K562 (cell line): ENCODE measurements around the gene LPAR6. TPM values are rescaled to one million over a fixed set of nuclear protein-coding genes. Genes with fewer than 3 reads are reported as not detected.

Source experiments
- ATAC-seq: fragments of 200-7000 bp; cut with Tn5 transposase; 3 replicates; pipeline ENCODE4 v1.9.1; 2020; ENCODE audit warnings: moderate library complexity
- BruUV-seq: library from RNA; stranded (reverse); fragments of 400-500 nt; replicated peaks from 2 replicates; lab custom pipeline; 2021; lab: Mats Ljungman, UMichigan
- CTCF ChIA-PET: fragments of 300-600 bp; formaldehyde crosslinking; extraction: SDS; loops from one replicate; lab custom pipeline; 2021; ENCODE audit warnings: low intra/inter-chr PET ratio; lab: Yijun Ruan, JAX
- POLR2A ChIA-PET: fragments of 300-600, 350-650 bp; sonication (Branson Sonifier 250); formaldehyde crosslinking; extraction: SDS; loops from one replicate; lab custom pipeline; 2021; ENCODE audit warnings: antibody characterized with exemption, inconsistent platforms; lab: Yijun Ruan, JAX
- DNase-seq, 4 experiments: peaks; one replicate each; pipeline versions ENCODE4 v3.0.0 to v3.0.0-alpha.2; 2011 to 2018; ENCODE audit warnings: low spot score in 3 of 4, mixed read lengths in 3 of 4; ENCODE audit errors: extremely low read depth in 1 of 4
- FAIRE-seq: peaks from 2 replicates; lab custom pipeline; 2011; peaks lifted over from hg19 to GRCh38; lab: Jason Lieb, UNC
- H2AFZ ChIP-seq: 2 replicates; pipeline ENCODE4 v1.6.0; 2011; ENCODE audit warnings: low read depth, low read length, control low read depth, inconsistent platforms
- H3K27ac ChIP-seq: fragments of 200-600 bp; 3 replicates; pipeline ENCODE4 v1.8.0; 2011; ENCODE audit warnings: low read depth, mild to moderate bottlenecking, control low read depth, inconsistent platforms, low read length, moderate library complexity, mixed read lengths; ENCODE audit errors: extremely low read depth
- H3K27me3 ChIP-seq, 2 experiments: fragments of 300-600 bp in 1 of 2; 2 replicates in 1 of 2; 3 replicates in 1 of 2; pipeline versions ENCODE4 v1.6.0 to v1.8.0; 2011; ENCODE audit warnings: inconsistent platforms in 2 of 2, low read length in 2 of 2, mild to moderate bottlenecking in 1 of 2, mixed read lengths in 1 of 2, moderate library complexity in 1 of 2; ENCODE audit not compliant: control insufficient read depth in 2 of 2, insufficient read depth in 2 of 2
- H3K36me3 ChIP-seq: fragments of 300-600 bp; 3 replicates; pipeline ENCODE4 v1.8.0; 2011; ENCODE audit warnings: mild to moderate bottlenecking, low read length, inconsistent platforms; ENCODE audit not compliant: control insufficient read depth, insufficient read depth
- H3K4me1 ChIP-seq, 2 experiments: fragments of 200-600 bp in 1 of 2; replicated peaks in 1 of 2; 2 replicates in 1 of 2; 3 replicates in 1 of 2; pipeline versions ENCODE4 v1.5.1 to v1.8.0; 2011; ENCODE audit warnings: inconsistent platforms in 2 of 2, low read length in 2 of 2, mild to moderate bottlenecking in 1 of 2, mixed read lengths in 1 of 2, moderate library complexity in 1 of 2; ENCODE audit not compliant: control insufficient read depth in 2 of 2, insufficient read depth in 2 of 2
- H3K4me2 ChIP-seq: 2 replicates; pipeline ENCODE4 v1.6.1; 2011; ENCODE audit warnings: low read length, control low read depth, inconsistent platforms, mixed read lengths; ENCODE audit not compliant: insufficient read depth
- H3K4me3 ChIP-seq: fragments of 200-600 bp; sonication (generic), shearing (Covaris generic); 2 replicates; pipeline ENCODE4 v1.5.1; 2016; ENCODE audit warnings: control low read depth, inconsistent platforms
- H3K79me2 ChIP-seq: fragments of 200-600 bp; 3 replicates; pipeline ENCODE4 v1.8.0; 2011; ENCODE audit warnings: low read length, inconsistent platforms; ENCODE audit not compliant: control insufficient read depth, insufficient read depth
- H3K9ac ChIP-seq, 2 experiments: 2 replicates each; pipeline versions ENCODE4 v1.6.0 to v1.6.1; 2011; ENCODE audit warnings: low read depth in 2 of 2, low read length in 2 of 2, control low read depth in 1 of 2, inconsistent platforms in 1 of 2, mild to moderate bottlenecking in 1 of 2, mixed read lengths in 1 of 2; ENCODE audit not compliant: insufficient read depth in 1 of 2
- H3K9me1 ChIP-seq: one replicate; pipeline ENCODE4 v1.6.0; 2011; ENCODE audit warnings: inconsistent platforms, mild to moderate bottlenecking, low read length, moderate library complexity; ENCODE audit not compliant: control insufficient read depth, insufficient read depth
- H3K9me3 ChIP-seq: replicated peaks from 2 replicates; pipeline ENCODE4 v1.5.1; 2011; ENCODE audit warnings: low read depth, low read length, inconsistent platforms; ENCODE audit not compliant: control insufficient read depth, insufficient read depth
- H4K20me1 ChIP-seq: replicated peaks from 2 replicates; pipeline ENCODE4 v1.6.1; 2011; ENCODE audit warnings: low read length, inconsistent platforms, mixed read lengths; ENCODE audit not compliant: control insufficient read depth, insufficient read depth
- BHLHE40 ChIP-seq: IDR thresholded peaks from 2 replicates; pipeline ENCODE4 v1.6.1; 2011; ENCODE audit warnings: low read length, improper control_type of control experiment
- COPS2 ChIP-seq: fragments of 450-650 bp; conservative IDR thresholded peaks from 2 replicates; pipeline ENCODE4 v1.6.1; 2016; ENCODE audit warnings: mild to moderate bottlenecking, moderate library complexity
- ELF1 ChIP-seq: fragments of 200-800 bp; sonication (Bioruptor generic); IDR thresholded peaks from 2 replicates; pipeline ENCODE4 v1.6.1; 2016; ENCODE audit warnings: missing genetic modification characterization, missing compliant biosample characterization
- FOXA3 ChIP-seq, 2 experiments: fragments of 450-650 bp in 1 of 2; sonication (generic) in 1 of 2; formaldehyde crosslinking; IDR thresholded peaks in 1 of 2; conservative IDR thresholded peaks in 1 of 2; 2 replicates each; pipeline versions ENCODE4 v1.4.0 to v1.8.0; 2020 to 2022; ENCODE audit warnings: mild to moderate bottlenecking in 2 of 2, missing genetic modification reagents in 1 of 2
- MNT ChIP-seq, 2 experiments: fragments of 450-650 bp; conservative IDR thresholded peaks; 2 replicates each; pipeline ENCODE4 v1.6.1; 2017; ENCODE audit warnings: mild to moderate bottlenecking in 2 of 2, moderate library complexity in 2 of 2
- NELFE ChIP-seq: IDR thresholded peaks from 2 replicates; pipeline ENCODE4 v1.6.1; 2011; ENCODE audit warnings: mild to moderate bottlenecking; ENCODE audit not compliant: insufficient read depth, insufficient read length
- TCF3 ChIP-seq: sonication (generic); formaldehyde crosslinking; IDR thresholded peaks from 2 replicates; pipeline ENCODE4 v1.4.0; 2020; ENCODE audit warnings: mild to moderate bottlenecking, missing genetic modification reagents
- U2AF2 ChIP-seq: fragments of 200-400 bp; formaldehyde crosslinking; optimal IDR thresholded peaks from 2 replicates; pipeline ENCODE3; 2017; ENCODE audit warnings: low read depth, mild to moderate bottlenecking, low read length
- ZNF274 ChIP-seq: IDR thresholded peaks from 2 replicates; pipeline ENCODE4 v1.6.1; 2011; ENCODE audit warnings: low read depth, mild to moderate bottlenecking, low read length, moderate library complexity, borderline replicate concordance
- ZNF507 ChIP-seq: conservative IDR thresholded peaks from 2 replicates; pipeline ENCODE4 v1.6.1; 2017; ENCODE audit warnings: missing genetic modification characterization, missing compliant biosample characterization
- ZNF609 ChIP-seq: sonication (generic); formaldehyde crosslinking; IDR thresholded peaks from 2 replicates; pipeline ENCODE4 v1.8.1; 2023; ENCODE audit warnings: missing genetic modification reagents, mild to moderate bottlenecking, borderline replicate concordance
- WGBS: fragments of 100-300 bp; shearing (Covaris generic); methylation state at CpG from one replicate; pipeline ENCODE4 v1.1.6; 2016; ENCODE audit warnings: low coverage, mixed read lengths; ENCODE audit not compliant: insufficient coverage; ENCODE audit errors: missing lambda C conversion rate; 5-methylcytosine and 5-hydroxymethylcytosine counted together
- in situ Hi-C: fragments of 300-500 bp; cut with MboI; formaldehyde crosslinking; loops from 4 replicates; pipeline ENCODE4 v1.15.0; 2018; ENCODE audit warnings: inconsistent platforms, mixed read lengths
- intact Hi-C: fragments of 100-400 bp; cut with micrococcal nuclease; formaldehyde crosslinking; loops from 2 replicates; pipeline ENCODE4 v1.14.2; 2022
- polyA plus RNA-seq, 8 experiments: library from polyadenylated mRNA; depleted of rRNA in 4 of 8; stranded (reverse) in 5 of 8; unstranded in 3 of 8; fragments of >200 nt; fragmentation: Nextera tagmentation in 2 of 8; fragmentation: Illumina TruSeq in 1 of 8; extraction: Ambion mirVana in 2 of 8; extraction: Trizol in 1 of 8; gene quantifications; 2 replicates each; pipeline versions ENCODE4 v1.2.1 to v1.2.3, GENCODE V29; 2011 to 2014; ENCODE audit warnings: inconsistent platforms in 1 of 8, missing spikeins in 1 of 8
- total RNA-seq, 7 experiments: library from RNA; depleted of rRNA in 6 of 7; stranded (reverse); fragments of >200 nt in 6 of 7; fragmentation: Illumina TruSeq in 2 of 7; extraction: Trizol in 2 of 7; gene quantifications; 2 replicates each; pipeline versions ENCODE4 v1.2.1 to v1.2.3, GENCODE V29; 2011 to 2021; ENCODE audit warnings: low replicate concordance in 1 of 7
- TF ChIP-seq, protein P1 (sequence below): sonication (generic); formaldehyde crosslinking; IDR thresholded peaks from 2 replicates; pipeline ENCODE4 v1.9.0; 2022; ENCODE audit warnings: mild to moderate bottlenecking, missing genetic modification reagents
- TF ChIP-seq, protein P2 (sequence below): sonication (generic); formaldehyde crosslinking; IDR thresholded peaks from 2 replicates; pipeline ENCODE4 v1.8.0; 2022; ENCODE audit warnings: missing genetic modification reagents, mild to moderate bottlenecking, borderline replicate concordance

LPAR6 gene
- total and polyA plus RNA-seq, 9 of the 15 experiments (the other 6 are each of a cell fraction or from before 2014, with no cell fraction given): 0.04 to 0.14 (median 0.10) TPM; not detected in 5

GRCh38 chr13:48436661-48437288, 23.9 kb upstream of the LPAR6 start:
- CTCF ChIA-PET: no interaction called here

More at GRCh38 chr13:48436661-48437288, 23.9 kb upstream of the LPAR6 start:
- WGBS: 90% methylated on average over 2 of the region's 2 CpGs
- TF ChIP-seq NELFE (no peak), BHLHE40 (no peak), COPS2 (no peak), FOXA3 (CRISPR knock-in tag; conservative IDR thresholded peaks at IDR 0.05 in 1 of 2, IDR thresholded peaks at IDR 0.05 in 1 of 2) (no peak), ZNF609 (CRISPR knock-in tag) (no peak), ELF1 (tag) (no peak), U2AF2 (no peak), ZNF274 (no peak), TCF3 (CRISPR knock-in tag) (no peak), MNT (conservative IDR thresholded peaks at IDR 0.05) (no peak), ZNF507 (tag) (no peak)
- TF ChIP-seq, protein P1, sequence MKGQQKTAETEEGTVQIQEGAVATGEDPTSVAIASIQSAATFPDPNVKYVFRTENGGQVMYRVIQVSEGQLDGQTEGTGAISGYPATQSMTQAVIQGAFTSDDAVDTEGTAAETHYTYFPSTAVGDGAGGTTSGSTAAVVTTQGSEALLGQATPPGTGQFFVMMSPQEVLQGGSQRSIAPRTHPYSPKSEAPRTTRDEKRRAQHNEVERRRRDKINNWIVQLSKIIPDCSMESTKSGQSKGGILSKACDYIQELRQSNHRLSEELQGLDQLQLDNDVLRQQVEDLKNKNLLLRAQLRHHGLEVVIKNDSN (CRISPR knock-in tag): no peak
- TF ChIP-seq, protein P2, sequence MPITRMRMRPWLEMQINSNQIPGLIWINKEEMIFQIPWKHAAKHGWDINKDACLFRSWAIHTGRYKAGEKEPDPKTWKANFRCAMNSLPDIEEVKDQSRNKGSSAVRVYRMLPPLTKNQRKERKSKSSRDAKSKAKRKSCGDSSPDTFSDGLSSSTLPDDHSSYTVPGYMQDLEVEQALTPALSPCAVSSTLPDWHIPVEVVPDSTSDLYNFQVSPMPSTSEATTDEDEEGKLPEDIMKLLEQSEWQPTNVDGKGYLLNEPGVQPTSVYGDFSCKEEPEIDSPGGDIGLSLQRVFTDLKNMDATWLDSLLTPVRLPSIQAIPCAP (CRISPR knock-in tag): no peak
- TF ChIP-seq, all 486 proteins: peak for 0
- no TSS peak for BruUV-seq
- Histone ChIP-seq H3K27me3 (no peaks in the 10 kb centered on the region), H2AFZ (no peak overlapping the region), H3K9me3 (no peaks in the 10 kb centered on the region), H4K20me1 (no peaks in the 10 kb centered on the region), H3K4me1 (no peaks in the 10 kb centered on the region), H3K27ac (no peak overlapping the region), H3K9me1 (no peaks in the 10 kb centered on the region), H3K79me2 (no peaks in the 10 kb centered on the region), H3K4me3 (no peak overlapping the region), H3K36me3 (no peaks in the 10 kb centered on the region), H3K9ac (no peak overlapping the region), H3K4me2 (no peak overlapping the region)
- POLR2A ChIA-PET: no interaction called here
- no peak for DNase-seq
- no peak for FAIRE-seq
- intact Hi-C loops (no loop called here), in situ Hi-C loops (no loop called here)
- no peak for ATAC-seq
